IMR-90 (cell line): Measurements from ENCODE around the gene DPYSL3.

ENCODE experiments used
- CEBPB ChIP-seq: IDR thresholded peaks from 2 replicates; pipeline ENCODE4 v1.6.1; 2012; ENCODE audit warnings: low read depth, low read length, improper control_type of control experiment
- FOS ChIP-seq: fragments of 150-350 bp; IDR thresholded peaks from 2 replicates; pipeline ENCODE4 v1.6.1; 2016; ENCODE audit warnings: low read depth, low read length
- MAFK ChIP-seq: IDR thresholded peaks from 2 replicates; pipeline ENCODE4 v1.6.1; 2012; ENCODE audit warnings: low read depth, low read length, improper control_type of control experiment
- MXI1 ChIP-seq: IDR thresholded peaks from 2 replicates; pipeline ENCODE4 v1.6.1; 2012; ENCODE audit warnings: low read depth, mild to moderate bottlenecking, low read length, moderate library complexity, borderline replicate concordance
- POLR2A ChIP-seq: IDR thresholded peaks from 2 replicates; pipeline ENCODE4 v1.6.1; 2012; ENCODE audit warnings: mild to moderate bottlenecking, low read depth, low read length
- RAD21 ChIP-seq: IDR thresholded peaks from 2 replicates; pipeline ENCODE4 v1.6.1; 2012; ENCODE audit warnings: low read length, improper control_type of control experiment
- RCOR1 ChIP-seq: IDR thresholded peaks from 2 replicates; pipeline ENCODE4 v1.6.1; 2012; ENCODE audit warnings: mild to moderate bottlenecking, low read length, improper control_type of control experiment; ENCODE audit not compliant: insufficient replicate concordance
- SMC3 ChIP-seq: fragments of 150-350 bp; IDR thresholded peaks from 2 replicates; pipeline ENCODE4 v1.6.1; 2016; ENCODE audit warnings: low read depth, mild to moderate bottlenecking, antibody characterized with exemption, low read length, moderate library complexity
- TF ChIP-seq, protein P1 (sequence below): conservative IDR thresholded peaks from 2 replicates; pipeline ENCODE4 v1.5.1; 2012; ENCODE audit warnings: mild to moderate bottlenecking, low read depth, low read length, improper control_type of control experiment
- TF ChIP-seq, protein P2 (sequence below): fragments of 150-350 bp; IDR thresholded peaks from 2 replicates; pipeline ENCODE4 v1.6.1; 2017; ENCODE audit warnings: mild to moderate bottlenecking, antibody characterized with exemption, low read length, low read depth
- TF ChIP-seq, protein P3 (sequence below): fragments of 150-350 bp; IDR thresholded peaks from 2 replicates; pipeline ENCODE4 v1.6.1; 2016; ENCODE audit warnings: low read depth, mild to moderate bottlenecking, low read length, moderate library complexity, borderline replicate concordance

DNA sequence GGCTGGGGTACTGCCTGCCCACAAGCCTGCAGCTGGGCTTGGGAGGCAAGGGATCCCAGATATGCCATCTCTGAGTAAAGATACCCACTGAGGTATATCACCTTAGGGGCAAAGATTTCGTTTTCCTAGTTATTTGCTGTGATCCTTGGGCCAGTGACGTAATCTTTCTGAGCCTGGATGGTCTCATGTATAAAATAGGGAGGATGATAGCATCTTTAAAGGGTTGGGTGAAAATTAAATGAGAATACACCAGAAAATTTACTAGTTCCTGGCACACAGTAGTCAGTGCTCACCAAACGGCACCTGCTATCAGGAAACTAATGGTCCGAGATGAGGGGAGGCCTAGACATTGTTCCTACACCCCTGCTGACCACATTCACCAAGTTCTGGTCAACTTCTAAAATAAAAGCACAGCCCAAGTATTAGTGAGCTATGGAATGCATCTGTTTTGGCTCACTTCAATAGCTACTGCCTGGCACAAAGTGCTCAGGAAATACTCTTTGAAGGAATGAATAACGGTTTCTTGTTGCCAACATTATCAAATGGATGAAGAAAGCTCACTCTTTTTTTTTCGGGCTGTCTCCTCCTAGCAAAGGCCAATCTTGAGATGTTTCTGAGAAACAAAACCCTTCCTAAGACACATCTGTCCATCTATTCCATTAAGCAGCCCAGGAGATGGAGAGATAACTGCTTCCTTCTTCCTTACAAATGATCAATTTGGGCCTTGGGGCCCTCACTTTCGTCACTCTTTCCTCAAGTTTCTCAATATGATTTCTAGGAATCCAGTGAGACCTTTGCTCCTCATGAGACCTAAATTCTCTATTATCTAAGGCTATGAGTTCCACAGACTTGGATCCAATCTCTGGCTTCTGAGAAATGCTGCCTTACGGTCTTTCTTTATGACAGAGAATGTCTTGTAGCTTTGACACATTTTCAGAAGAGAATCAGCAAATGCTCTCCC lies 98.2 kb downstream of the DPYSL3 start:
- TF ChIP-seq, protein P1, sequence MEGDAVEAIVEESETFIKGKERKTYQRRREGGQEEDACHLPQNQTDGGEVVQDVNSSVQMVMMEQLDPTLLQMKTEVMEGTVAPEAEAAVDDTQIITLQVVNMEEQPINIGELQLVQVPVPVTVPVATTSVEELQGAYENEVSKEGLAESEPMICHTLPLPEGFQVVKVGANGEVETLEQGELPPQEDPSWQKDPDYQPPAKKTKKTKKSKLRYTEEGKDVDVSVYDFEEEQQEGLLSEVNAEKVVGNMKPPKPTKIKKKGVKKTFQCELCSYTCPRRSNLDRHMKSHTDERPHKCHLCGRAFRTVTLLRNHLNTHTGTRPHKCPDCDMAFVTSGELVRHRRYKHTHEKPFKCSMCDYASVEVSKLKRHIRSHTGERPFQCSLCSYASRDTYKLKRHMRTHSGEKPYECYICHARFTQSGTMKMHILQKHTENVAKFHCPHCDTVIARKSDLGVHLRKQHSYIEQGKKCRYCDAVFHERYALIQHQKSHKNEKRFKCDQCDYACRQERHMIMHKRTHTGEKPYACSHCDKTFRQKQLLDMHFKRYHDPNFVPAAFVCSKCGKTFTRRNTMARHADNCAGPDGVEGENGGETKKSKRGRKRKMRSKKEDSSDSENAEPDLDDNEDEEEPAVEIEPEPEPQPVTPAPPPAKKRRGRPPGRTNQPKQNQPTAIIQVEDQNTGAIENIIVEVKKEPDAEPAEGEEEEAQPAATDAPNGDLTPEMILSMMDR, result no peak
- no peak for TF ChIP-seq CEBPB
- TF ChIP-seq MAFK, result no peak
- TF ChIP-seq, protein P2, sequence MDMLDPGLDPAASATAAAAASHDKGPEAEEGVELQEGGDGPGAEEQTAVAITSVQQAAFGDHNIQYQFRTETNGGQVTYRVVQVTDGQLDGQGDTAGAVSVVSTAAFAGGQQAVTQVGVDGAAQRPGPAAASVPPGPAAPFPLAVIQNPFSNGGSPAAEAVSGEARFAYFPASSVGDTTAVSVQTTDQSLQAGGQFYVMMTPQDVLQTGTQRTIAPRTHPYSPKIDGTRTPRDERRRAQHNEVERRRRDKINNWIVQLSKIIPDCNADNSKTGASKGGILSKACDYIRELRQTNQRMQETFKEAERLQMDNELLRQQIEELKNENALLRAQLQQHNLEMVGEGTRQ, result no peak
- TF ChIP-seq POLR2A, result no peak
- TF ChIP-seq RAD21, result no peak
- TF ChIP-seq SMC3, result no peak
- TF ChIP-seq MXI1, result no peak
- TF ChIP-seq RCOR1, result no peak
- no peak for TF ChIP-seq FOS
- TF ChIP-seq, protein P3, sequence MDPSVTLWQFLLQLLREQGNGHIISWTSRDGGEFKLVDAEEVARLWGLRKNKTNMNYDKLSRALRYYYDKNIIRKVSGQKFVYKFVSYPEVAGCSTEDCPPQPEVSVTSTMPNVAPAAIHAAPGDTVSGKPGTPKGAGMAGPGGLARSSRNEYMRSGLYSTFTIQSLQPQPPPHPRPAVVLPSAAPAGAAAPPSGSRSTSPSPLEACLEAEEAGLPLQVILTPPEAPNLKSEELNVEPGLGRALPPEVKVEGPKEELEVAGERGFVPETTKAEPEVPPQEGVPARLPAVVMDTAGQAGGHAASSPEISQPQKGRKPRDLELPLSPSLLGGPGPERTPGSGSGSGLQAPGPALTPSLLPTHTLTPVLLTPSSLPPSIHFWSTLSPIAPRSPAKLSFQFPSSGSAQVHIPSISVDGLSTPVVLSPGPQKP, result no peak
